PC-3 (cell line): ENCODE results near the gene SCT.

Source experiments
- CTCF ChIP-seq: fragments of 300-600 bp; sonication (generic); conservative IDR thresholded peaks from 2 replicates; pipeline ENCODE4 v1.5.1; 2017; ENCODE audit warnings: antibody characterized with exemption, low read depth, mild to moderate bottlenecking, low read length
- EZH2phosphoT487 ChIP-seq: fragments of 300-600 bp; sonication (generic); IDR thresholded peaks from 2 replicates; pipeline ENCODE4 v1.6.1; 2018; ENCODE audit warnings: mild to moderate bottlenecking, antibody characterized with exemption, low read length, borderline replicate concordance

- TF ChIP-seq CTCF, result no peak
- TF ChIP-seq EZH2phosphoT487, result no peak
These were observed 9.6 kb downstream of the SCT start for GRCh38 chr11:617199-617911.
